DOHH2 (cell line): ENCODE data around the gene COX18.

ENCODE experiments used
- H3F3A ChIP-seq: fragments of 200-600 bp; sonication (generic), shearing (Covaris generic); 2 replicates; pipeline ENCODE4 v1.6.0; 2016; ENCODE audit warnings: antibody characterized with exemption, mild to moderate bottlenecking; ENCODE audit not compliant: control insufficient read depth, insufficient read depth
- H3K27ac ChIP-seq: fragments of 200-600 bp; sonication (generic); 2 replicates; pipeline ENCODE4 v1.5.1; 2014; ENCODE audit warnings: low read depth, mild to moderate bottlenecking, low read length, moderate library complexity
- H3K27me3 ChIP-seq: fragments of 200-600 bp; sonication (generic); 2 replicates; pipeline ENCODE4 v1.6.1; 2014; ENCODE audit warnings: mild to moderate bottlenecking, low read length, mixed read lengths; ENCODE audit not compliant: control insufficient read depth
- H3K36me3 ChIP-seq: fragments of 200-600 bp; sonication (generic); 2 replicates; pipeline ENCODE4 v1.6.1; 2014; ENCODE audit warnings: mild to moderate bottlenecking, low read length, moderate library complexity, mixed read lengths; ENCODE audit not compliant: control insufficient read depth
- H3K4me1 ChIP-seq: fragments of 200-600 bp; sonication (generic); 2 replicates; pipeline ENCODE4 v1.6.1; 2014; ENCODE audit warnings: mild to moderate bottlenecking, low read length, mixed read lengths; ENCODE audit not compliant: control insufficient read depth
- H3K4me2 ChIP-seq: fragments of 200-600 bp; sonication (generic); 2 replicates; pipeline ENCODE4 v1.6.0; 2014; ENCODE audit warnings: mild to moderate bottlenecking, low read length, moderate library complexity
- H3K4me3 ChIP-seq: fragments of 200-600 bp; sonication (generic); 2 replicates; pipeline ENCODE4 v1.5.1; 2014; ENCODE audit warnings: mild to moderate bottlenecking, low read length, mixed read lengths
- H3K79me2 ChIP-seq: fragments of 200-600 bp; sonication (generic); 2 replicates; pipeline ENCODE4 v1.6.1; 2014; ENCODE audit warnings: mild to moderate bottlenecking, low read length, mixed read lengths; ENCODE audit not compliant: control insufficient read depth
- H3K9me2 ChIP-seq: fragments of 200-600 bp; sonication (generic); replicated peaks from 2 replicates; pipeline ENCODE4 v1.6.1; 2014; ENCODE audit warnings: mild to moderate bottlenecking, low read length, mixed read lengths; ENCODE audit not compliant: control insufficient read depth
- H3K9me3 ChIP-seq: fragments of 200-600 bp; sonication (generic); 2 replicates; pipeline ENCODE4 v1.6.1; 2014; ENCODE audit warnings: antibody characterized with exemption, low read length, mixed read lengths; ENCODE audit not compliant: control insufficient read depth, insufficient read depth
- H4K20me1 ChIP-seq: fragments of 200-600 bp; sonication (generic); 2 replicates; pipeline ENCODE4 v1.6.0; 2014; ENCODE audit warnings: low read depth, mild to moderate bottlenecking, antibody characterized with exemption, low read length, moderate library complexity; ENCODE audit not compliant: control insufficient read depth, insufficient read depth
- CTCF ChIP-seq: fragments of 200-600 bp; sonication (generic); IDR thresholded peaks from one replicate; pipeline ENCODE4 v1.5.1; 2014; ENCODE audit warnings: antibody characterized with exemption, mild to moderate bottlenecking, low read depth, low read length; ENCODE audit not compliant: poor library complexity, severe bottlenecking
- EZH2phosphoT487 ChIP-seq: fragments of 200-600 bp; sonication (generic); IDR thresholded peaks from 2 replicates; pipeline ENCODE4 v1.6.1; 2017; ENCODE audit warnings: borderline replicate concordance, mild to moderate bottlenecking, antibody characterized with exemption, low read length, moderate library complexity, mixed read lengths

The COX18 gene

DNA sequence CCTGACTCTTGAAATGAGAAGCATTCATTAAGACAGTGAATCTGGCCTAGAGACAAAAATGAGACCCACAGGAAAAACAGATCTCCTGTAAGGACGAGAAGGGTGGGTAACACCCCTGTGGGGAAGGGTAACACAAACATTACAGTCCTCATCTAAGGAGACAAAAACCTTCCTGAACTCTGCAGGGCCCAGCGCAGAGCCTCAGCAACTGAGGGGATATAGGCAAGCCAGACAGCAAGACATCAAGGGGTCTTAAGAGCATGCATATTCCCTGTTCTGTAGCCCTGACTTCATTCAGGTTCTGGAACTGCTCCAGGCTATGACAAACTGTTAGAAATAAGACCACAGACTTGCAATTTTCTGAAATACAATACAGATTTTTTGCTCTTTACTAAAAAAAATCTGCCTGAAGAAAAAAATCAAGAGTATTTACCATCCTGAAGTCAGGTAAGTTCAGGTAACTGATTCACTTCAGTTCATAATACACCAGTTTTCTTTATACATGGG, 15.5 kb downstream of the COX18 start:
- H4K20me1 ChIP-seq: no peaks in the 10 kb centered on the region
- TF ChIP-seq EZH2phosphoT487 (no peak), CTCF (no peak)
- H3K27me3 ChIP-seq: no peaks in the 10 kb centered on the region
- H3K4me3 ChIP-seq: no peak overlapping the region
- H3K9me3 ChIP-seq: no peaks in the 10 kb centered on the region
- no peaks in the 10 kb centered on the region for H3F3A ChIP-seq
- H3K79me2 ChIP-seq: no peaks in the 10 kb centered on the region
- H3K36me3 ChIP-seq: peaks cover 39% of the 10 kb centered on the region
- no peak overlapping the region for H3K4me2 ChIP-seq
- no peak overlapping the region for H3K27ac ChIP-seq
- H3K9me2 ChIP-seq: no peaks in the 10 kb centered on the region
- no peaks in the 10 kb centered on the region for H3K4me1 ChIP-seq

- no peaks in the 10 kb centered on the region for H3K79me2 ChIP-seq
- TF ChIP-seq CTCF (no peak), EZH2phosphoT487 (no peak)
- H3K36me3 ChIP-seq: peaks cover 30% of the 10 kb centered on the region
- no peak overlapping the region for H3K27ac ChIP-seq
- no peaks in the 10 kb centered on the region for H3K4me1 ChIP-seq
- H3K9me2 ChIP-seq: no peaks in the 10 kb centered on the region
- no peaks in the 10 kb centered on the region for H4K20me1 ChIP-seq
- no peaks in the 10 kb centered on the region for H3F3A ChIP-seq
- no peak overlapping the region for H3K4me3 ChIP-seq
- H3K27me3 ChIP-seq: no peaks in the 10 kb centered on the region
- H3K4me2 ChIP-seq: no peak overlapping the region
- no peaks in the 10 kb centered on the region for H3K9me3 ChIP-seq
Observed at GRCh38 chr4:73053076-73053475, 16.4 kb downstream of the COX18 start.

- no peaks in the 10 kb centered on the region for H3K9me2 ChIP-seq
- H3K9me3 ChIP-seq: no peaks in the 10 kb centered on the region
- peaks cover 18% of the 10 kb centered on the region for H3K36me3 ChIP-seq
- H3K27me3 ChIP-seq: no peaks in the 10 kb centered on the region
- no peaks in the 10 kb centered on the region for H4K20me1 ChIP-seq
- H3K4me3 ChIP-seq: no peak overlapping the region
- no peak for TF ChIP-seq EZH2phosphoT487
- no peak for TF ChIP-seq CTCF
- H3K4me2 ChIP-seq: no peak overlapping the region
- H3K79me2 ChIP-seq: no peaks in the 10 kb centered on the region
- H3K4me1 ChIP-seq: no peaks in the 10 kb centered on the region
- no peaks in the 10 kb centered on the region for H3F3A ChIP-seq
- no peak overlapping the region for H3K27ac ChIP-seq
Observed at GRCh38 chr4:73051625-73052024, 17.9 kb downstream of the COX18 start.

DNA sequence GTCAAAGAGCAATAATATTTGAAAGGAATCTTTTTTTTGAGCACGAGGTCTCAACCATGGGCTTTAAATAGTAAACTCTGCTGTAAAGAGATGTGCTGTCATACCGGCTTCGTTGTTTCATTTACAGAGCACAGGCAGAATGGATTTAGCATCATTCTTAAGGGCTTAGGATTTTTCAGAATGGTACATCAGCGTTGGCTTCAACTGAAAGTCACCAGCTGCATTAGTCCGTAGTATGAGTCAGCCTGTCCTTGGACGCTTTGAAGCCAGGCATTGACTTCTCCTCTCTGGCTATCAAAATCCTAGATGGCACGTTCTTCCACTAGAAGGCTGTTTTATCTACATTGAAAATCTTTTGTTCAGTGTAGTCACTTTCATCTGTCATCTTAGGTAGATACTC, 23.6 kb downstream of the COX18 start:
- Histone ChIP-seq H4K20me1 (no peaks in the 10 kb centered on the region), H3K9me2 (no peaks in the 10 kb centered on the region), H3K27me3 (no peaks in the 10 kb centered on the region), H3K36me3 (no peaks in the 10 kb centered on the region), H3K79me2 (no peaks in the 10 kb centered on the region), H3K9me3 (no peaks in the 10 kb centered on the region), H3F3A (no peaks in the 10 kb centered on the region), H3K27ac (no peak overlapping the region), H3K4me3 (no peak overlapping the region), H3K4me2 (no peak overlapping the region), H3K4me1 (no peaks in the 10 kb centered on the region)
- no peak for TF ChIP-seq EZH2phosphoT487
- TF ChIP-seq CTCF: no peak
